Measurements from ENCODE around the gene SPACA9. TPM values are rescaled to one million over a fixed set of nuclear protein-coding genes. Genes with fewer than 3 reads are reported as not detected.

The SPACA9 gene
- total RNA-seq, 1 donor, result 3.6 TPM

DNA sequence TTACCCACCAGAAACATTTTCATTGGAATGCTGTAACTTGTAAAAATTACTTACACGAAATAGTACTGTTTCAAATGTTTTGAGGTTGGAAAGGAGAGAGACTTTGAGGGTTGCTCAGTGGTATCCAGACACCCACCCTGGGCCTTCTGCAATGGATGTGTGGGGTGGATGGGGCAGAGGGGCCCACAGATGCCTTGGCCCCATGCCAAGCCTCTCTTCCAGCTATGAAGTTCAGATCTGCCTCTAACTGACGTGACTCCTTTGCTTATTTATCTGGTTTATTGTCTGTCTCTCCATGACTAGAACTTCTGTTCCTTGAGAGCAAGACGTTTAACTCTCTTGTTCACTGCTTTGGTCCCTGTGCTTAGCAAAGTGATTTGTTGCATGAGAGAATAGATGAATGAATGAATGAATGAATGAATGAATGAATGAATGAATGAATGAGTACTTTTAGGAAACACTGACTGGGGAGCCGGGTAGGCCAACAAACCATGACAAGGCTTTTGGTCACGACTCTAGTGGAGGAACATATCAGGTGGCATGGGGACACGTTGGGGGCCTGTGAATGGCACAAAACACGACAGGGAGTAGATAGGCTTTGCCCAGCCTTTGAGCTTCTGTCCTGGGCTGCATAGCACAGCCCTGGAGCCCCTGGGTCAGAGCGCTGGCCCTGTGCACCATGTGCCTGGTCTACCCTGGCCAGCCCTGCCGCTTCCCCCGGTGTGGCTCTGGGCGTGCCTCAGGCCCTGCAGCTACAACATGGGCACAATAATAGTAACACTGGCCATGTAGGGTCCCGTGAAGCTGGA, 32.4 kb upstream of the SPACA9 start:
- no peak for DNase-seq (ENCODE audit: insufficient read length, low spot score, missing footprints)
- Histone ChIP-seq H3K79me2 (ENCODE audit: insufficient read depth, low read length) (no peaks in the 10 kb centered on the region), H3K4me1 (ENCODE audit: insufficient read depth, low read length) (no peaks in the 10 kb centered on the region), H3K36me3 (ENCODE audit: insufficient read depth, low read length) (no peaks in the 10 kb centered on the region), H3K4me3 (ENCODE audit: insufficient read depth, low read length) (no peak overlapping the region), H3K9me3 (ENCODE audit: low read depth, low read length) (no peaks in the 10 kb centered on the region), H4K20me1 (ENCODE audit: insufficient read depth, low read length) (no peaks in the 10 kb centered on the region), H2AFZ (ENCODE audit: low read length) (no peak overlapping the region), H3K27me3 (ENCODE audit: insufficient read depth, low read length) (no peaks in the 10 kb centered on the region), H3K4me2 (ENCODE audit: insufficient read depth, low read length) (no peak overlapping the region), H3K27ac (ENCODE audit: low read depth, low read length) (no peak overlapping the region)
- TF ChIP-seq, protein P1, sequence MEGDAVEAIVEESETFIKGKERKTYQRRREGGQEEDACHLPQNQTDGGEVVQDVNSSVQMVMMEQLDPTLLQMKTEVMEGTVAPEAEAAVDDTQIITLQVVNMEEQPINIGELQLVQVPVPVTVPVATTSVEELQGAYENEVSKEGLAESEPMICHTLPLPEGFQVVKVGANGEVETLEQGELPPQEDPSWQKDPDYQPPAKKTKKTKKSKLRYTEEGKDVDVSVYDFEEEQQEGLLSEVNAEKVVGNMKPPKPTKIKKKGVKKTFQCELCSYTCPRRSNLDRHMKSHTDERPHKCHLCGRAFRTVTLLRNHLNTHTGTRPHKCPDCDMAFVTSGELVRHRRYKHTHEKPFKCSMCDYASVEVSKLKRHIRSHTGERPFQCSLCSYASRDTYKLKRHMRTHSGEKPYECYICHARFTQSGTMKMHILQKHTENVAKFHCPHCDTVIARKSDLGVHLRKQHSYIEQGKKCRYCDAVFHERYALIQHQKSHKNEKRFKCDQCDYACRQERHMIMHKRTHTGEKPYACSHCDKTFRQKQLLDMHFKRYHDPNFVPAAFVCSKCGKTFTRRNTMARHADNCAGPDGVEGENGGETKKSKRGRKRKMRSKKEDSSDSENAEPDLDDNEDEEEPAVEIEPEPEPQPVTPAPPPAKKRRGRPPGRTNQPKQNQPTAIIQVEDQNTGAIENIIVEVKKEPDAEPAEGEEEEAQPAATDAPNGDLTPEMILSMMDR (IDR thresholded peaks at IDR 0.05; ENCODE audit: extremely low read depth, low read depth, low read length), result no peak

DNA sequence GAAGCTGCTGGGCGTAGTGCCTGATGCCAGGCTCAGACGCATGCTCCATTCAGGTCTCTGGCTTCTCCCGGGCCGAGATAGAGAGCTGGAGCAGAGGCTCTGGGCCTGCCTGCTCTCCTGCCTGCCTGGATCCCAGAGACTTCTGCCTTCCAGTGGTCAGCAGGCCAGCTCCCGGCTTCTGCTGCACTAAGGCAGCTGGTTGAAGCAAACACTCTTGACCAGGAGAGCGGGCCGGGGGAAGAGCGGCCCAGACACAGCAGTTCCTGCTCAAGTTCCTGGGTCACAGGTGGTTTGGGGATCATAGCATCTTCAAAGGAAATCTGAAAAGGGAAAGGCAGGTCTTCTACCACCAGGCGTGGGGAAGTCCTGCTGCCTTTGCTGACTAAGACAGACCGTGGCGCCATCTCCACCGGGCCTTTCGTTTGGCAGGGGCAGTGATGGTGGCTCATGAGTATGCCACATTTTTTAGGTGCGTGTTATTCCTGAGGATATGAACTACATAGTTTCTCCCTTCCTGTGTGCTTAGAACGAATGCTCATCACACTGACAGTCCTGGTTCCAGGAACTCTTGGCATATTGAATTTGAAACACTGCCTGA, 31.7 kb upstream of the SPACA9 start:
- Histone ChIP-seq H3K9me3 (ENCODE audit: low read depth, low read length) (no peaks in the 10 kb centered on the region), H3K79me2 (ENCODE audit: insufficient read depth, low read length) (no peaks in the 10 kb centered on the region)

DNA sequence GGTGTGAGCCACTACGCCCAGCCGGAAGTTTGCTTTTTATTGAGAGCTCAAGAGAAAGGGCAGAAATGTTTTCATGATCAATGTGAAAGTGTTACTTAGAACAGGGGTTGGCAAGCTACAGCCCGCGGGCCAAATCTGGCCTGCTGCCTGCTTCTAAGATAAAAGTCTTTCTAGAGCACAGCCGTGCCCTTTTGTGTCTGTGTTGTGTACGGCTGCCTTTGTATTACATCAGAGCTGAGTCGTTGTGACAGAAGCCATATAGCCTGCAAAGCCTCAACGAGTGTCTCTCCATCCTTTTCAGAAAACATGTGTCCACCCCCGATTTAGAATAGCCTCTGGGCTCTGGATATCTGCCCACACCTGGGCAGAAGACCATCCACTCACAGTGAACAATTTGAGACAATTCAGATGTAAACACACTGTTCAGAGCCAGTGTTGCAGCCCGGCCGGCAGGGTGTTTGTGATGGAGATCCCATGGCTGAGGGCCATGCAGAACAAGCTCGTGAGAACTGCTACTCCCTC, 29.5 kb upstream of the SPACA9 start:
- Histone ChIP-seq H4K20me1 (ENCODE audit: insufficient read depth, low read length) (no peaks in the 10 kb centered on the region), H3K9me3 (ENCODE audit: low read depth, low read length) (no peaks in the 10 kb centered on the region), H3K27ac (ENCODE audit: low read depth, low read length) (no peak overlapping the region), H3K27me3 (ENCODE audit: insufficient read depth, low read length) (no peaks in the 10 kb centered on the region), H3K36me3 (ENCODE audit: insufficient read depth, low read length) (no peaks in the 10 kb centered on the region), H3K4me1 (ENCODE audit: insufficient read depth, low read length) (no peaks in the 10 kb centered on the region), H2AFZ (ENCODE audit: low read length) (no peak overlapping the region), H3K4me2 (ENCODE audit: insufficient read depth, low read length) (no peak overlapping the region), H3K79me2 (ENCODE audit: insufficient read depth, low read length) (no peaks in the 10 kb centered on the region), H3K4me3 (ENCODE audit: insufficient read depth, low read length) (no peak overlapping the region)
- DNase-seq (ENCODE audit: insufficient read length, low spot score, missing footprints), result no peak
- TF ChIP-seq, protein P1 (IDR thresholded peaks at IDR 0.05; ENCODE audit: extremely low read depth, low read depth, low read length), result no peak

More for the DNA sequence above, 31.7 kb upstream of the SPACA9 start:
- Histone ChIP-seq H4K20me1 (ENCODE audit: insufficient read depth, low read length) (no peaks in the 10 kb centered on the region), H3K27me3 (ENCODE audit: insufficient read depth, low read length) (no peaks in the 10 kb centered on the region), H2AFZ (ENCODE audit: low read length) (no peak overlapping the region), H3K4me2 (ENCODE audit: insufficient read depth, low read length) (no peak overlapping the region), H3K36me3 (ENCODE audit: insufficient read depth, low read length) (no peaks in the 10 kb centered on the region), H3K4me1 (ENCODE audit: insufficient read depth, low read length) (no peaks in the 10 kb centered on the region), H3K4me3 (ENCODE audit: insufficient read depth, low read length) (no peak overlapping the region), H3K27ac (ENCODE audit: low read depth, low read length) (no peak overlapping the region)
- TF ChIP-seq, protein P1 (IDR thresholded peaks at IDR 0.05; ENCODE audit: extremely low read depth, low read depth, low read length), result no peak
- DNase-seq (ENCODE audit: insufficient read length, low spot score, missing footprints), result no peak

GRCh38 chr9:132853482-132853881, 25.2 kb upstream of the SPACA9 start:
- Histone ChIP-seq H3K27ac (ENCODE audit: low read depth, low read length) (no peak overlapping the region), H3K36me3 (ENCODE audit: insufficient read depth, low read length) (no peaks in the 10 kb centered on the region), H3K79me2 (ENCODE audit: insufficient read depth, low read length) (no peaks in the 10 kb centered on the region), H3K27me3 (ENCODE audit: insufficient read depth, low read length) (no peaks in the 10 kb centered on the region), H2AFZ (ENCODE audit: low read length) (no peak overlapping the region), H3K4me2 (ENCODE audit: insufficient read depth, low read length) (no peak overlapping the region), H3K4me1 (ENCODE audit: insufficient read depth, low read length) (peaks cover 4% of the 10 kb centered on the region), H4K20me1 (ENCODE audit: insufficient read depth, low read length) (no peaks in the 10 kb centered on the region), H3K4me3 (ENCODE audit: insufficient read depth, low read length) (no peak overlapping the region), H3K9me3 (ENCODE audit: low read depth, low read length) (no peaks in the 10 kb centered on the region)
- DNase-seq (ENCODE audit: insufficient read length, low spot score, missing footprints), result no peak
- TF ChIP-seq, protein P1 (IDR thresholded peaks at IDR 0.05; ENCODE audit: extremely low read depth, low read depth, low read length), result no peak

Measured in osteoblast (primary cell).